ENCODE results near the gene CLEC19A. TPM values are rescaled to one million over a fixed set of nuclear protein-coding genes. Genes with fewer than 3 reads are reported as not detected.

CLEC19A gene
- polyA plus RNA-seq (ENCODE audit: insufficient read length in 3 of 3), result under 1 TPM; 0.08 to 0.27 (median 0.17) TPM
- long read RNA-seq, donor 1, result 0 reads
- long read RNA-seq, donor 2, result 0 reads
- long read RNA-seq, donor 3, result 0 reads
- long read RNA-seq, donor 4, result 0 reads
- long read RNA-seq, donor 5, result 0 reads
- long read RNA-seq, donor 6, result 0 reads
- long read RNA-seq, donor 7, result 0 reads
- long read RNA-seq, donor 8, result 0 reads
- long read RNA-seq, donor 9, result 0 reads
- long read RNA-seq, donor 10, result 0 reads
- long read RNA-seq, donor 11, result 0 reads
- long read RNA-seq, donor 12, result 0 reads
- long read RNA-seq, donor 13, result 0 reads
- long read RNA-seq, donor 14, result 0 reads
- long read RNA-seq, donor 15, result 0 reads
- long read RNA-seq, donor 16, result 0 reads

DNA sequence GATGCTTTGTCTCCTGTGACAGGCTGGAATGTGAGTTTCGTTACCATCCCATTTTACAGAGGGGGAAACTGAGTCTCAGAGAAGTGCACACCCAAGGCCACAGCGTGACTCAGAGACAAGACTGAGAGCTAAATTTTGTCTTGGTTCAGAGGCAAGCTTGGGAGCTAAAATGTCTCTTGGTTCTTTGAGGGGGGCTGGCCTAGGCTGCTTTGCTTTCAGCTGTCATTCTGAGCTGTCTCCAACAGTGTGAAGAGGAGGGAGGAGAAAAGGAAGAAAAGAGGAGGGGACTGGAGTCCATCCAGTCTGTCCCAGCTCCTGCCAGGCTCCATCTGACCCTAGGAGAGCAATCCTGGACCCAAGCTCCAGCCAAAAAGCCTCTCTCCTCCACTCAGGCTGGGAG is at the start of gene CLEC19A:
Gene CLEC19A, plus strand, starts transcription at position 301 of the 400 bp plus-strand sequence. CDS start 121 bp downstream, outside the sequence.
- no peak for DNase-seq (ENCODE audit: extremely low read depth in 1 of 11, low read depth in 9 of 11, low spot score in 4 of 11)

DNA sequence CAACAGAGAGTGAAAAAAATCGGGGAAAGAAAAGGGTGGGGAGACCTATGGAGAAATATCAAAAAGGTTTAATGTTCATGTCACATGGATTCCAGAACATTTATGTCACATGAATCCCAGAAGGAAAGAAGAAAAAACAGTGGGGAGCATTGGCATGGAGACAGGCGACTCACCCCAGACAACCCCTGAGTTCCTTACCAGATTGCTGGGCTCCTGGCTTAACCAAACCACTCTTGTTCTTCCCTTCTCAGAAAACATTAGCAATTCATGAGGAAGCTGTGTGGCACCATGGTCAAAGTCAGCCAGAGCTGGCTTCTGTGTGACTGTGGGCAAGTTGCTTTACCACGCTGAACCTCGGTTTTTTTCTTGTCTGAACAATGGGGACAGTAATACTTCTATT is 49.6 kb upstream of the CLEC19A start:
- DNase-seq (ENCODE audit: extremely low read depth in 1 of 11, low read depth in 9 of 11, low spot score in 4 of 11), result no peak

DNA sequence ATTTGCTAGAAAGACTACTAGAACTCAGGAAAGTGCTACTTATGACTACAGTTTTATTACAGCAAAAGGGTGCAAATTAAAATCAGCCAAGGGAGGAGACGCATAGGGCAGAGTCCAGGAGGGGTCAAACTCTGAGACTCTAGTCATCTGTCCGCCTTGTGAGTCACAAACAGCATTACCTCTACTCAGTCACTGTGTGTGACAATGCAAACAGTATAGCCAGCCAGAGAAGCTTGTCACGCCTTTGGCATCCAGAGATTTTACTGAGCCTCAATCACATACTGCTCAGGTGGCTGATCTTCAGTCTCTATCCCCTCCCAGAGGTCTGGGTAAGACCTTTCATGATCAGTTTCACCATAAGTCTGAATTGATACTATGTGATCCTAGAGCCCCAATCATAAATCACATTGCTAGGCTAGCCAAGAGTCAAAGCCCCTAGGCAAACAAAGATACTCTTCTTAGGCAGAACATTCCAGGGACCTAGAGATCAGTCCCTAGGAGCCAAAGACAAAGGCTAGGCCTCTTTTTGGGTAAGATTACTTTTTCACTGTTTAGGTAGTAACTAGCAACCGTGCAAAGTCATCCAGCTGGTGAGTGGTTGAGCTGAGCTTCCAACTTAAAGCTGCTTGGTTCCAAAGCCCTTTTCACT is 48.8 kb upstream of the CLEC19A start:
- no peak for DNase-seq (ENCODE audit: extremely low read depth in 1 of 11, low read depth in 9 of 11, low spot score in 4 of 11)

DNA sequence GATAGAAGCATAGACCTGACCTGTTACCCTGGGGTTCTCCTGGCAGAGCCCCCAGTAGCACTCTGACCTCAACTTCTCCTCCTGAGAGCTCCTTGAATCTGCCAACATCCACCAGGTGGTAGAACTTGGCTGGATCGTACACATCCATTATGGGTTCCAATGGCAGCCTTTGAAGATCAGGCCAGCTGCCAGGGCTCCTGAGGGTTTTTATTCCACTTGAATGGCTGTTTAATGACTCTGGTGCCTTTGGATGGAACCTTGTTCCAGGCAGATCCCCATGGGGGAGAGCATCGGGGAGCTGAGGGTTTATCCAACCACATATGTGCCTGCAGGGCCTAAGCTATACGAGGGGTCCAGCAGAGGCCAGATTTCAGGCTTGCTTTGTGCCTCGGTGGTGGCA is 47.1 kb upstream of the CLEC19A start:
- DNase-seq (ENCODE audit: extremely low read depth in 1 of 11, low read depth in 9 of 11, low spot score in 4 of 11), result no peak

- no peak for DNase-seq (ENCODE audit: extremely low read depth in 1 of 11, low read depth in 9 of 11, low spot score in 4 of 11)
Observed at GRCh38 chr16:19239511-19240155, 45.9 kb upstream of the CLEC19A start.

DNA sequence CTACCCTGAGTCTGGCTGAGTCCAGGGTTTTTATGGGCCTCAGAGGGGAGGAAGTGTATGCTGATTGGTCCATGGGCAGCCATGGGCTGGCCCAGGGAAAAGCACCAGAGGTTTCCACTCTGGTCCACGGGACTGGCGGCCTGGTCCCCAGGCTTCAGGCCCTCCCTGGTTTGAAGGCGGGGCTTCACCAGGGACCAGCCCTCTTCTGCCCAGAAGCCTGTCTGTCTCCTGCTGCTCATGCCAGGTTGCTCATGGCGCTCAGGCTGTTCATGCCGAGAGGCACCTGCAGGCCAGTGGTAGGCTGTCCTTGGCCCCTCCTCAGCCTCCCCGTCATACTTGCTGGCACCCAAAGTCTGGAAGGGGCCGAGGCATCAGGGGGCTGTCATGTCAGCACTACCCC is 45.0 kb upstream of the CLEC19A start:
- no peak for DNase-seq (ENCODE audit: extremely low read depth in 1 of 11, low read depth in 9 of 11, low spot score in 4 of 11)

DNA sequence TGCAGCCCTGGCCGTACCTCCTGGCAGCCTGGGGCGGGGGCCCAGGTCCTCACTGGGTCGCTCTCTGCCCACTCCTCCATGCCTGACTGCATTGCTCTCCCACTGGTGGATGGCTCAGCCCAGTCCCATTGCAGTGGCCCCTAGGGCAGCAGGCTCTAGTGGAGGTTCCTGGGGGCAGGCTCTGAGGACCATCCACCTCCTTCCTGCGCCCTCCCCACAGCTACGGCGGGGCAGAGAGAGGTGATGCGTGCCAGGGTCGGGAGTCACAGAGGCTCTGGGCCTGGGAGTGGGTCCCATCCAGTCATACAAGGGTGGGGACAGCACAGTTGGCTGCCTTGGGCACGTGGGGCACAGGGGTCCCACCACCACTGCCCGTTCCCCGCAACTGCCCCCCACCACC is 44.0 kb upstream of the CLEC19A start:
- no peak for DNase-seq (ENCODE audit: extremely low read depth in 1 of 11, low read depth in 9 of 11, low spot score in 4 of 11)

GRCh38 chr16:19242186-19242585 is 43.3 kb upstream of the CLEC19A start:
- no peak for DNase-seq (ENCODE audit: extremely low read depth in 1 of 11, low read depth in 9 of 11, low spot score in 4 of 11)

- no peak for DNase-seq (ENCODE audit: extremely low read depth in 1 of 11, low read depth in 9 of 11, low spot score in 4 of 11)
Observed at GRCh38 chr16:19242987-19243575, 42.5 kb upstream of the CLEC19A start.

DNA sequence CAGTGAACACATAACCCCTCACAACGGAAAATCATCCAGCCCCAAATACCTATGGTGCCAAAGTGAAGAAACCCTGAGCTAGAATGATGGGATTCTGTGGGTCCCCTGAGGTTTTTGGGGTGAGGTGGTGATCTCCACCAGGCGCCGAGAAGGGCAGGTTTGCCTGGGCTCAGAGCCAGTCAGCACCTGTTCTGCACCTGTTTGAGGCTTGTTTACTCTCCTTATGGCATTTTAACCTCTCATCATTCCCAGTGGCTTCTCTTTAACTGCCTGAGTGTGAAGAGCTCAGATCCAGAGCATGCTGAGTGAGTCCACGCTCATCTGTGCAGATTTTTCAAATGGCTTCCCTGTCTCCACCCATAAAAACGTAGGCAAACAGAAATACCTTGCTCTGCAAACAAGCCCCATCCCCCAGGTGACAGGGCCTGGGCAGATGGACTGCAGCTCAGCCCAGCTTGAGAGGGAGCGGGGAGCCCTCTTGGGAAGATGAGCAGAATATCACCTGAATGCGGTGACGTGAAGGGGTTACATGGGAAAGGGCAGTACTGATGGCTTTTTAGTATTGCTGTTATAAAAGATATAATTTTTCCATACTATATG is 40.1 kb upstream of the CLEC19A start:
- no peak for DNase-seq (ENCODE audit: extremely low read depth in 1 of 11, low read depth in 9 of 11, low spot score in 4 of 11)

DNA sequence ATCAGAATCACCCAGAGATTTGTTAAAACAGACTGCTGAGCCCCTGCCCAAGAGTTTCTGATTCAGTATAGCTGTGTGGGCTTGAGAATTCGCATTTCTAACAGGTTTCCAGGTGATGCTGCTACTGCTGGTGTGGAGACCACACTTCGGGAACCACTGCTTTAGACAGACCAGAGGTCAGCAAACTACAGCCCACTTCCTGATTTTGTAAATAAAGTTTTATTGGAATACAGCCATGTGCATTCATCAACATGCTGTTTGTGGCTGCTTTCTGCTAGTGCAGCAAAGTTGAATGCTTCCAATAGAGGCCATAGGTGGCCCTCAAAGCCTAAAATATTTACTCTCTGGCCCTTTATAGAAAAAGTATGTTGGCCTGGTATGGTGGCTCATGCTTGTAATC is 32.6 kb upstream of the CLEC19A start:
- DNase-seq (ENCODE audit: extremely low read depth in 1 of 11, low read depth in 9 of 11, low spot score in 4 of 11), result no peak

DNA sequence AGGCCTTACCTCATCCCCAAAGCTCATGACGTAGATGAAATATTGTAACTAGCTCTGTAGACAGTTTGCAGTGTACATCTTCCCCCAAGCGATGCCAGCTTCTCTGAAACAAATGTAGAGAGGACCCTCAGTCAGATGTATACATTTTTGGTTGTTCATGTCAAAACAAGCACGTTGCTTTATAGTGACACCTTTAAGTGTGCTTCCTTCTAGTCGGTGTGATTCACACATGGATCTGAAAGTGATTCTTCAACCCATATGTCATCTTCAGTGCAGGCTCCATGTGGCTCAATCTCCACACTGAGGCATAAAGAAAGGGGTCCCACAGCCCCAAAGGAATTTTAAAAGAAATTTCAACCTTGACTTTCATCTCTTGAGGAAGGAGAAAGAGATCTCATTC is 30.9 kb upstream of the CLEC19A start:
- DNase-seq (ENCODE audit: extremely low read depth in 1 of 11, low read depth in 9 of 11, low spot score in 4 of 11), result no peak

- DNase-seq (ENCODE audit: extremely low read depth in 1 of 11, low read depth in 9 of 11, low spot score in 4 of 11), result no peak
Observed at GRCh38 chr16:19264123-19264673, 21.3 kb upstream of the CLEC19A start.

DNA sequence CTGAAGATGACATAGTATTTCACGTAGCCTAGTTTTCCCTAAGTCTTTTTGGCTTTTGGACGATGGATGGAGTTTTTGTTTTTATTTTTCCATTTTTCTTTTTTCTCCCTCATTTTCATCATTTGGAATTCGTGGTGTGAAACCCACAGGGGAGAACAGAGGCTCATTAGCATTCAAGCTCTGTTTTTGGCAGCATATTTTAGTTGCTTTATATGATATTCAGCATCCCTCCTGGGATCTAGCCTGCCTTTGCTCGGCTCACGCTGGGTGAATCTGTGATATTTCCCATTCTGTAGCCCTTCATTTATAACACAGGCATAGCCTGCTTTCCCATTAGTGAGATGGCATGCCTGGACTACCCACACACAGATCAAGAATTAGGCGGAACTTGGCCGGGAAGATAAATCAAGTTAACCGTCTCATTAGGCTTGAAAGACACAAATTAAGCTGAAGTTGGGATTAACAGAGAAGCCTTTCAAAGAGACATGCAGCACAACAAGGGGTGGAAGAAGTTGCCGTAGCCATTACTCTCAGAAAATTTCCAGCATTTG is 20.1 kb upstream of the CLEC19A start:
- no peak for DNase-seq (ENCODE audit: extremely low read depth in 1 of 11, low read depth in 9 of 11, low spot score in 4 of 11)

- no peak for DNase-seq (ENCODE audit: extremely low read depth in 1 of 11, low read depth in 9 of 11, low spot score in 4 of 11)
Observed at GRCh38 chr16:19266774-19267173, 18.8 kb upstream of the CLEC19A start.

- no peak for DNase-seq (ENCODE audit: extremely low read depth in 1 of 11, low read depth in 9 of 11, low spot score in 4 of 11)
Observed at GRCh38 chr16:19269098-19269497, 16.4 kb upstream of the CLEC19A start.

GRCh38 chr16:19274165-19274797 is 11.2 kb upstream of the CLEC19A start:
- DNase-seq (ENCODE audit: extremely low read depth in 1 of 11, low read depth in 9 of 11, low spot score in 4 of 11), result no peak

- DNase-seq (ENCODE audit: extremely low read depth in 1 of 11, low read depth in 9 of 11, low spot score in 4 of 11), result no peak
Observed at GRCh38 chr16:19278403-19278802, 7.1 kb upstream of the CLEC19A start.

GRCh38 chr16:19281246-19281645 is 4.3 kb upstream of the CLEC19A start:
- no peak for DNase-seq (ENCODE audit: extremely low read depth in 1 of 11, low read depth in 9 of 11, low spot score in 4 of 11)
